H9 (cell line): Measurements from ENCODE around the gene F10. TPM values are rescaled to one million over a fixed set of nuclear protein-coding genes. Genes with fewer than 3 reads are reported as not detected.

ENCODE experiments used
- DNase-seq: peaks from one replicate; pipeline ENCODE4 v3.0.0-alpha.2; 2017
- H2AFZ ChIP-seq: one replicate; pipeline ENCODE4 v1.6.1; 2013; ENCODE audit warnings: mild to moderate bottlenecking, low read length, control low read depth, moderate library complexity
- H2AK5ac ChIP-seq: 2 replicates; pipeline ENCODE4 v1.6.1; 2013; ENCODE audit warnings: low read length, control low read depth, mixed read lengths; ENCODE audit not compliant: insufficient read length
- H2BK120ac ChIP-seq: one replicate; pipeline ENCODE4 v1.6.1; 2013; ENCODE audit warnings: low read depth, mild to moderate bottlenecking, low read length, control low read depth, inconsistent platforms; ENCODE audit not compliant: poor library complexity, severe bottlenecking
- H2BK12ac ChIP-seq: 2 replicates; pipeline ENCODE4 v1.6.1; 2013; ENCODE audit warnings: low read length, control low read depth, mixed read lengths, low read depth; ENCODE audit not compliant: insufficient read length
- H2BK15ac ChIP-seq: 2 replicates; pipeline ENCODE4 v1.6.1; 2013; ENCODE audit warnings: low read depth, low read length, control low read depth
- H2BK20ac ChIP-seq: one replicate; pipeline ENCODE4 v1.6.1; 2013; ENCODE audit warnings: low read depth, mild to moderate bottlenecking, low read length, control low read depth, inconsistent platforms; ENCODE audit not compliant: poor library complexity, severe bottlenecking
- H2BK5ac ChIP-seq: 2 replicates; pipeline ENCODE4 v1.6.1; 2013; ENCODE audit warnings: low read length, control low read depth, mixed read lengths; ENCODE audit not compliant: insufficient read length
- H3K14ac ChIP-seq: 2 replicates; pipeline ENCODE4 v1.6.1; 2013; ENCODE audit warnings: low read length, control low read depth; ENCODE audit not compliant: insufficient read depth
- H3K18ac ChIP-seq: 2 replicates; pipeline ENCODE4 v1.6.1; 2013; ENCODE audit warnings: low read depth, mild to moderate bottlenecking, mixed read lengths, low read length, control low read depth; ENCODE audit not compliant: insufficient read length
- H3K23ac ChIP-seq: 2 replicates; pipeline ENCODE4 v1.6.1; 2013; ENCODE audit warnings: low read length, control low read depth, mixed read lengths, low read depth; ENCODE audit not compliant: insufficient read length
- H3K23me2 ChIP-seq: 2 replicates; pipeline ENCODE4 v1.6.1; 2013; ENCODE audit warnings: low read depth, mild to moderate bottlenecking, mixed read lengths, low read length, control low read depth; ENCODE audit not compliant: insufficient read length, poor library complexity, severe bottlenecking
- H3K27ac ChIP-seq: 2 replicates; pipeline ENCODE4 v1.5.1; 2013; ENCODE audit warnings: low read length, control low read depth, mixed read lengths, low read depth; ENCODE audit not compliant: insufficient read length
- H3K27me3 ChIP-seq: 2 replicates; pipeline ENCODE4 v1.6.1; 2013; ENCODE audit warnings: low read length, control low read depth, inconsistent platforms; ENCODE audit not compliant: insufficient read depth
- H3K4ac ChIP-seq: 2 replicates; pipeline ENCODE4 v1.6.1; 2013; ENCODE audit warnings: low read depth, mild to moderate bottlenecking, control low read depth, inconsistent platforms, low read length, moderate library complexity
- H3K4me1 ChIP-seq: 2 replicates; pipeline ENCODE4 v1.6.1; 2013; ENCODE audit warnings: low read length, control low read depth, inconsistent platforms; ENCODE audit not compliant: insufficient read depth
- H3K4me2 ChIP-seq: 2 replicates; pipeline ENCODE4 v1.6.1; 2013; ENCODE audit warnings: low read length, control low read depth, mixed read lengths; ENCODE audit not compliant: insufficient read length, insufficient read depth
- H3K56ac ChIP-seq: 2 replicates; pipeline ENCODE4 v1.6.1; 2013; ENCODE audit warnings: low read depth, mild to moderate bottlenecking, mixed read lengths, low read length, control low read depth; ENCODE audit not compliant: insufficient read length
- H3K79me1 ChIP-seq: 2 replicates; pipeline ENCODE4 v1.6.1; 2013; ENCODE audit warnings: low read depth, mild to moderate bottlenecking, moderate library complexity, low read length, control low read depth, inconsistent platforms; ENCODE audit not compliant: insufficient read depth, poor library complexity, severe bottlenecking
- H3K79me2 ChIP-seq: 2 replicates; pipeline ENCODE4 v1.6.1; 2013; ENCODE audit warnings: low read length, control low read depth, inconsistent platforms; ENCODE audit not compliant: insufficient read depth
- H3K9ac ChIP-seq: 2 replicates; pipeline ENCODE4 v1.6.1; 2013; ENCODE audit warnings: low read length, control low read depth, mixed read lengths; ENCODE audit not compliant: insufficient read length; ENCODE audit errors: extremely low read depth
- H3K9me3 ChIP-seq: one replicate; pipeline ENCODE4 v1.6.1; 2013; ENCODE audit warnings: low read depth, low read length, inconsistent platforms; ENCODE audit not compliant: control insufficient read depth
- H3T11ph ChIP-seq: one replicate; pipeline ENCODE4 v1.6.1; 2013; ENCODE audit warnings: mild to moderate bottlenecking, low read length, control low read depth, inconsistent platforms
- H4K20me1 ChIP-seq: one replicate; pipeline ENCODE4 v1.6.1; 2013; ENCODE audit not compliant: control insufficient read depth, insufficient read length, insufficient read depth
- H4K5ac ChIP-seq: 2 replicates; pipeline ENCODE4 v1.6.1; 2013; ENCODE audit warnings: low read depth, mild to moderate bottlenecking, mixed read lengths, low read length, control low read depth; ENCODE audit not compliant: insufficient read length
- H4K8ac ChIP-seq: replicated peaks from 2 replicates; pipeline ENCODE4 v1.6.1; 2013; ENCODE audit warnings: low read length, control low read depth, mixed read lengths, low read depth; ENCODE audit not compliant: insufficient read length
- H4K91ac ChIP-seq: 2 replicates; pipeline ENCODE4 v1.6.1; 2013; ENCODE audit warnings: low read depth, mild to moderate bottlenecking, moderate library complexity, mixed read lengths, low read length, control low read depth; ENCODE audit not compliant: insufficient read length
- H3K27ac Mint-ChIP-seq, 3 experiments: 2 replicates in 2 of 3; 3 replicates in 1 of 3; pipeline ENCODE4 v1.8.0; 2020 to 2021; ENCODE audit warnings: mixed read lengths in 3 of 3, mild to moderate bottlenecking in 1 of 3, moderate library complexity in 1 of 3
- H3K27me3 Mint-ChIP-seq: 2 replicates; pipeline ENCODE4 v1.8.0; 2021; ENCODE audit warnings: low read depth, mild to moderate bottlenecking, moderate library complexity, mixed read lengths
- H3K36me3 Mint-ChIP-seq, 3 experiments: 2 replicates in 2 of 3; 3 replicates in 1 of 3; pipeline ENCODE4 v1.8.0; 2020 to 2021; ENCODE audit warnings: low read depth in 3 of 3, mixed read lengths in 3 of 3; ENCODE audit not compliant: insufficient read depth in 1 of 3
- H3K4me1 Mint-ChIP-seq, 2 experiments: 2 replicates each; pipeline ENCODE4 v1.8.0; 2020; ENCODE audit warnings: mixed read lengths in 2 of 2
- H3K4me3 Mint-ChIP-seq, 2 experiments: 2 replicates in 1 of 2; 3 replicates in 1 of 2; pipeline ENCODE4 v1.8.0; 2020 to 2021; ENCODE audit warnings: mild to moderate bottlenecking in 2 of 2, mixed read lengths in 2 of 2, moderate library complexity in 1 of 2
- H3K9me3 Mint-ChIP-seq, 2 experiments: 2 replicates in 1 of 2; 3 replicates in 1 of 2; pipeline ENCODE4 v1.8.0; 2020; ENCODE audit warnings: mild to moderate bottlenecking in 2 of 2, mixed read lengths in 2 of 2, moderate library complexity in 1 of 2
- WGBS: extraction: QIAGEN DNeasy Blood & Tissue Kit; methylation state at CpG from one replicate; pipeline ENCODE4 v1.1.7; 2013; ENCODE audit warnings: missing lambda C conversion rate, low lambda C conversion rate, mixed read lengths; ENCODE audit not compliant: insufficient read length; ENCODE audit errors: extremely low coverage; 5-methylcytosine and 5-hydroxymethylcytosine counted together
- total RNA-seq: library from RNA; stranded (reverse); gene quantifications from 2 replicates; pipeline ENCODE4 v1.2.1, GENCODE V29; 2021
- TF ChIP-seq, protein P1 (sequence below): fragments of 200-600 bp; sonication (generic); conservative IDR thresholded peaks from 3 replicates; pipeline ENCODE4 v1.8.0; 2021; ENCODE audit warnings: antibody characterized with exemption, mild to moderate bottlenecking

Gene F10
- total RNA-seq, 1 experiment from 2014 or later: 1.7 TPM

DNA sequence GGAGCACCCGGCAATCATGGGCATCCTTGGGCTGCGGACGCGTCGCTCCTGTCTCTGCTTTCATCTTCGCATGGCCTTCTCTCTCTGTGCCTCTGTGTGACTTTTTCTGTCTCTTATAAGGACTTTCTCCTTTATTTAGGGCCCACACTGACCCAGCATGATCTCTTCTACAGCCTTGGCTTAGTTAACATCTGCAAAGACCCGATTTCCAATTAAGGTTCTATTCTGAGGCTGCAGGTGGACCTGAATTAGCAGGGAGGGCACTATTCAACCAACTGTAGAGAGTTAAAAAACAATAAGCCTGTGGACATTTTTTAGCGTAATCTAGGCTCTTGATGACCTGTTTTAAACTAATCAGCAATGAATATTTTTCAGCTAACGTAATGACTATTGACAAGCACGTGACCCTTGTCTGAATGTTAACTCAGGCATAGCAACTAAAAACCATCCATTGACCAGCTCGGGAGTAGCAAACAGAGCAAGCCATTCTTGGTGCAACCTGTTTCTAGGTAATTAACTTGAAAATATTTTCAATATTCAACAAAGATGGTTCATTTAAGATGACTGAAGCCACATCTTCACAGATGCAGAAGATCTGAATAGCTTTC lies 15.2 kb downstream of the F10 start:
- Histone ChIP-seq H3K9ac (no peak overlapping the region), H4K91ac (no peak overlapping the region), H3K4me1 (no peaks in the 10 kb centered on the region), H2AFZ (no peak overlapping the region), H2BK5ac (no peak overlapping the region), H3K14ac (no peak overlapping the region), H3K79me2 (no peaks in the 10 kb centered on the region), H4K20me1 (no peaks in the 10 kb centered on the region), H3T11ph (no peak overlapping the region), H3K23me2 (no peaks in the 10 kb centered on the region), H3K23ac (no peak overlapping the region), H3K18ac (no peak overlapping the region), H2BK120ac (no peak overlapping the region), H3K27me3 (no peaks in the 10 kb centered on the region), H3K27ac (no peak overlapping the region), H3K79me1 (no peaks in the 10 kb centered on the region), H3K4me2 (no peak overlapping the region), H2AK5ac (no peak overlapping the region), H3K9me3 (no peaks in the 10 kb centered on the region), H4K8ac (no peak overlapping the region), H4K5ac (no peak overlapping the region), H2BK20ac (no peak overlapping the region), H2BK15ac (no peak overlapping the region), H2BK12ac (no peak overlapping the region), H3K56ac (no peak overlapping the region), H3K4ac (no peak overlapping the region)
- H3K4me1 Mint-ChIP-seq: peaks cover 14 to 30% of the 10 kb centered on the region in 2 experiments
- H3K36me3 Mint-ChIP-seq: no peaks in the 10 kb centered on the region; a peak in 1 of 7 replicates
- TF ChIP-seq, protein P1, sequence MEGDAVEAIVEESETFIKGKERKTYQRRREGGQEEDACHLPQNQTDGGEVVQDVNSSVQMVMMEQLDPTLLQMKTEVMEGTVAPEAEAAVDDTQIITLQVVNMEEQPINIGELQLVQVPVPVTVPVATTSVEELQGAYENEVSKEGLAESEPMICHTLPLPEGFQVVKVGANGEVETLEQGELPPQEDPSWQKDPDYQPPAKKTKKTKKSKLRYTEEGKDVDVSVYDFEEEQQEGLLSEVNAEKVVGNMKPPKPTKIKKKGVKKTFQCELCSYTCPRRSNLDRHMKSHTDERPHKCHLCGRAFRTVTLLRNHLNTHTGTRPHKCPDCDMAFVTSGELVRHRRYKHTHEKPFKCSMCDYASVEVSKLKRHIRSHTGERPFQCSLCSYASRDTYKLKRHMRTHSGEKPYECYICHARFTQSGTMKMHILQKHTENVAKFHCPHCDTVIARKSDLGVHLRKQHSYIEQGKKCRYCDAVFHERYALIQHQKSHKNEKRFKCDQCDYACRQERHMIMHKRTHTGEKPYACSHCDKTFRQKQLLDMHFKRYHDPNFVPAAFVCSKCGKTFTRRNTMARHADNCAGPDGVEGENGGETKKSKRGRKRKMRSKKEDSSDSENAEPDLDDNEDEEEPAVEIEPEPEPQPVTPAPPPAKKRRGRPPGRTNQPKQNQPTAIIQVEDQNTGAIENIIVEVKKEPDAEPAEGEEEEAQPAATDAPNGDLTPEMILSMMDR: no peak
- DNase-seq: peak; percentile 18
- H3K27ac Mint-ChIP-seq: peak overlapping the region in 1 of 3 experiments; percentile 59; a peak in 2 of 7 replicates
- no CpG with 5 or more reads among the region's 11 CpGs for WGBS
- no peak overlapping the region for H3K4me3 Mint-ChIP-seq
- peaks cover 2% of the 10 kb centered on the region for H3K27me3 Mint-ChIP-seq
- H3K9me3 Mint-ChIP-seq: no peaks in the 10 kb centered on the region
